ENCODE results near the gene DCLK3. TPM values are rescaled to one million over a fixed set of nuclear protein-coding genes. Genes with fewer than 3 reads are reported as not detected.

The DCLK3 gene
- total and polyA plus RNA-seq, 2 of the 4 experiments (the other 2 are of a cell fraction): not detected

GRCh38 chr3:36700537-36701248 is 63.7 kb downstream of the DCLK3 start:
- Histone ChIP-seq H3K9ac (ENCODE audit: low read depth, low read length) (no peak overlapping the region), H2BK5ac (ENCODE audit: low read depth, low read length, poor library complexity, severe bottlenecking) (no peak overlapping the region), H3K18ac (ENCODE audit: low read depth, low read length) (no peak overlapping the region), H3K23ac (ENCODE audit: low read depth, low read length) (no peak overlapping the region), H3K27ac (ENCODE audit: insufficient read depth, low read length) (no peak overlapping the region), H2BK120ac (ENCODE audit: low read depth, low read length) (no peak overlapping the region), H3K36me3 (ENCODE audit: control insufficient read depth, insufficient read depth, low read length) (no peaks in the 10 kb centered on the region), H3K14ac (replicated peaks; ENCODE audit: low read depth, low read length) (no peak overlapping the region), H3K9me1 (ENCODE audit: insufficient read depth, low read length) (peaks cover 7% of the 10 kb centered on the region; the same call in 1 of the 2 replicates), H3K4me3 (ENCODE audit: insufficient read depth, low read depth, low read length) (no peak overlapping the region), H3K27me3 (ENCODE audit: control insufficient read depth, insufficient read depth, low read length) (no peaks in the 10 kb centered on the region), H3K4ac (ENCODE audit: low read depth, low read length) (no peak overlapping the region), H3K4me2 (ENCODE audit: low read depth, low read length) (no peak overlapping the region), H4K5ac (ENCODE audit: low read depth, low read length) (no peak overlapping the region), H2AK9ac (replicated peaks; ENCODE audit: low read depth, low read length, poor library complexity) (no peak overlapping the region), H3K9me3 (ENCODE audit: control insufficient read depth, insufficient read depth, low read length) (no peaks in the 10 kb centered on the region), H2BK20ac (ENCODE audit: low read depth, low read length) (no peak overlapping the region), H3K4me1 (ENCODE audit: control insufficient read depth, insufficient read depth, low read length) (no peaks in the 10 kb centered on the region; the same call in 1 of the 2 replicates), H4K8ac (ENCODE audit: low read depth in 2 of 2, low read length in 2 of 2) (no peak overlapping the region), H2BK15ac (ENCODE audit: low read depth, low read length) (no peak overlapping the region), H3K56ac (ENCODE audit: extremely low read depth, insufficient read depth, low read length) (no peak overlapping the region), H2AK5ac (ENCODE audit: low read depth, low read length) (no peak overlapping the region), H2AFZ (replicated peaks; ENCODE audit: low read length, poor library complexity) (no peak overlapping the region), H4K91ac (ENCODE audit: insufficient read depth, low read depth, low read length) (no peak overlapping the region), H3K79me1 (ENCODE audit: low read depth in 1 of 2, low read length in 2 of 2) (no peaks in the 10 kb centered on the region), H4K20me1 (ENCODE audit: insufficient read depth, low read length) (no peaks in the 10 kb centered on the region)
- intact Hi-C loops (cut with micrococcal nuclease): loop anchor here (1.0 to 5.0 kb wide), 6 partner anchors 108 to 792 kb away; no protein-coding TSS in a partner anchor
- no CpG with 5 or more reads among the region's 3 CpGs for WGBS, 2 experiments (ENCODE audit: extremely low coverage in 2 of 2, insufficient read length in 1 of 2)
- DNase-seq: peak; percentile 85
- dilution Hi-C loops (cut with HindIII; ENCODE audit: low sequenced_read_pairs, unreplicated experiment): no loop called here
- ATAC-seq (ENCODE audit: low read depth): peak; percentile 93
- ChIA-PET CTCF (interaction anchor here (0.7 to 1.1 kb wide), 3 partner anchors 735 to 1038 kb away, joined by 3 to 5 read pairs (median 5); no protein-coding TSS in a partner anchor), POLR2A (ENCODE audit: unreplicated experiment) (no interaction called here)
- no TSS peak for BruUV-seq (replicated peaks)
- in situ Hi-C loops (cut with MboI; ENCODE audit: low sequenced_read_pairs): no loop called here
- no peak for TF ChIP-seq BHLHE40 (IDR thresholded peaks at IDR 0.05; ENCODE audit: low read depth, low read length)
- no peak for TF ChIP-seq MAZ (IDR thresholded peaks at IDR 0.05; ENCODE audit: borderline replicate concordance, low read depth, low read length)
- no peak for TF ChIP-seq USF2 (IDR thresholded peaks at IDR 0.05; ENCODE audit: low read depth, low read length)
- TF ChIP-seq RFX5 (IDR thresholded peaks at IDR 0.05; ENCODE audit: low read depth, low read length): no peak
- no peak for TF ChIP-seq ELK1 (IDR thresholded peaks at IDR 0.05; ENCODE audit: borderline replicate concordance, low read depth, low read length)
- TF ChIP-seq RCOR1 (IDR thresholded peaks at IDR 0.05; ENCODE audit: insufficient replicate concordance, low read length): no peak
- TF ChIP-seq CTCF (conservative IDR thresholded peaks at IDR 0.05; ENCODE audit: low read depth, low read length): peak; percentile 97
- no peak for TF ChIP-seq CEBPB (IDR thresholded peaks at IDR 0.05; ENCODE audit: low read depth, low read length)
- no peak for TF ChIP-seq FOS (IDR thresholded peaks at IDR 0.05; ENCODE audit: low read depth, low read length)
- TF ChIP-seq NFE2L2 (IDR thresholded peaks at IDR 0.05; ENCODE audit: low read depth, low read length): no peak
- TF ChIP-seq MXI1 (IDR thresholded peaks at IDR 0.05; ENCODE audit: borderline replicate concordance, low read depth, low read length): no peak
- no peak for TF ChIP-seq POLR2A (IDR thresholded peaks at IDR 0.05; ENCODE audit: low read depth, low read length)
- no peak for TF ChIP-seq CHD1 (IDR thresholded peaks at IDR 0.05; ENCODE audit: low read depth, low read length)
- peak; percentile 100 for TF ChIP-seq RAD21 (IDR thresholded peaks at IDR 0.05; ENCODE audit: low read length)
- TF ChIP-seq MAFK (IDR thresholded peaks at IDR 0.05; ENCODE audit: low read depth, low read length): no peak
